K562 (cell line): ENCODE data around the gene ZBTB32. TPM values are rescaled to one million over a fixed set of nuclear protein-coding genes. Genes with fewer than 3 reads are reported as not detected.
A peak's percentile ranks its signal among the peaks of the same experiment; 100 is the strongest.

Experiments used
- BDP1 ChIP-seq: IDR thresholded peaks from 3 replicates; pipeline ENCODE4 v1.6.1; 2011; ENCODE audit not compliant: insufficient read length, insufficient read depth
- CBX8 ChIP-seq: fragments of 200-600 bp; sonication (generic); IDR thresholded peaks from 2 replicates; pipeline ENCODE4 v1.6.1; 2012; ENCODE audit warnings: borderline replicate concordance, mixed run types, low read depth, mild to moderate bottlenecking, moderate library complexity, mixed read lengths, low read length, control low read depth, inconsistent platforms; ENCODE audit not compliant: poor library complexity, severe bottlenecking; ENCODE audit errors: extremely low read depth
- CEBPG ChIP-seq, 3 experiments: fragments of 200-800 bp in 1 of 3; sonication (Bioruptor generic) in 1 of 3; sonication (generic) in 1 of 3; formaldehyde crosslinking in 1 of 3; IDR thresholded peaks in 2 of 3; conservative IDR thresholded peaks in 1 of 3; 2 replicates each; pipeline versions ENCODE4 v1.6.1 to v1.8.0; 2016 to 2022; ENCODE audit warnings: missing compliant biosample characterization in 2 of 3, missing genetic modification characterization in 2 of 3, mild to moderate bottlenecking in 1 of 3, missing genetic modification reagents in 1 of 3
- DIDO1 ChIP-seq: fragments of 450-650 bp; IDR thresholded peaks from 2 replicates; pipeline ENCODE4 v1.6.1; 2016; ENCODE audit warnings: low read depth, missing biosample characterization, missing genetic modification characterization
- EGR1 ChIP-seq: fragments of 450-650 bp; conservative IDR thresholded peaks from 2 replicates; pipeline ENCODE4 v1.6.1; 2017; ENCODE audit warnings: mild to moderate bottlenecking
- JUND ChIP-seq, 2 experiments: IDR thresholded peaks; 2 replicates in 1 of 2; 3 replicates in 1 of 2; pipeline ENCODE4 v1.6.1; 2011; ENCODE audit warnings: borderline replicate concordance in 2 of 2, low read depth in 2 of 2, low read length in 2 of 2, improper control_type of control experiment in 1 of 2, missing biosample characterization in 1 of 2, missing genetic modification characterization in 1 of 2, missing genetic modification reagents in 1 of 2
- MLLT1 ChIP-seq, 2 experiments: fragments of 450-650 bp; IDR thresholded peaks; 2 replicates each; pipeline ENCODE4 v1.6.1; 2016
- NCOA4 ChIP-seq: fragments of 450-650 bp; IDR thresholded peaks from 2 replicates; pipeline ENCODE4 v1.6.1; 2018; ENCODE audit warnings: mild to moderate bottlenecking; ENCODE audit not compliant: partially characterized antibody
- NFXL1 ChIP-seq: fragments of 450-650 bp; formaldehyde crosslinking; IDR thresholded peaks from 2 replicates; pipeline ENCODE4 v1.4.0; 2021; ENCODE audit warnings: mild to moderate bottlenecking
- PPARD ChIP-seq: fragments of 250-450 bp; sonication (Bioruptor Pico); IDR thresholded peaks from 2 replicates; pipeline ENCODE4 v1.8.0; 2022; ENCODE audit warnings: inconsistent platforms, mild to moderate bottlenecking, moderate library complexity
- RFX7 ChIP-seq: fragments of 250-450 bp; sonication (Bioruptor Pico); IDR thresholded peaks from 2 replicates; pipeline ENCODE4 v1.5.1; 2021; ENCODE audit warnings: mild to moderate bottlenecking
- RNF2 ChIP-seq: sonication (generic); IDR thresholded peaks from 2 replicates; pipeline ENCODE4 v1.6.1; 2016
- SMC3 ChIP-seq: conservative IDR thresholded peaks from 2 replicates; pipeline ENCODE4 v1.6.1; 2011; ENCODE audit warnings: low read depth, low read length, improper control_type of control experiment; ENCODE audit not compliant: insufficient read depth
- SP1 ChIP-seq: sonication (generic); formaldehyde crosslinking; IDR thresholded peaks from 2 replicates; pipeline ENCODE4 v1.8.1; 2022; ENCODE audit warnings: mild to moderate bottlenecking, missing genetic modification reagents
- TAF9B ChIP-seq: fragments of 450-650 bp; IDR thresholded peaks from 2 replicates; pipeline ENCODE4 v1.6.1; 2018; ENCODE audit warnings: mild to moderate bottlenecking; ENCODE audit not compliant: partially characterized antibody
- TBL1XR1 ChIP-seq, 2 experiments: IDR thresholded peaks; 2 replicates each; pipeline ENCODE4 v1.6.1; 2012; ENCODE audit warnings: improper control_type of control experiment in 2 of 2, low read length in 2 of 2, mild to moderate bottlenecking in 1 of 2
- THAP12 ChIP-seq: fragments of 250-450 bp; sonication (Bioruptor Pico); IDR thresholded peaks from 2 replicates; pipeline ENCODE4 v1.9.0; 2021; ENCODE audit warnings: mild to moderate bottlenecking, inconsistent platforms
- ZBTB43 ChIP-seq: sonication (generic); formaldehyde crosslinking; IDR thresholded peaks from 2 replicates; pipeline ENCODE4 v1.8.0; 2023; ENCODE audit warnings: mild to moderate bottlenecking, missing genetic modification reagents
- ZBTB7A ChIP-seq: IDR thresholded peaks from 2 replicates; pipeline ENCODE4 v1.6.1; 2011; ENCODE audit warnings: low read depth, mild to moderate bottlenecking, low read length, moderate library complexity, borderline replicate concordance; ENCODE audit not compliant: control insufficient read depth
- ZNF512 ChIP-seq: IDR thresholded peaks from 2 replicates; pipeline ENCODE4 v1.6.1; 2016; ENCODE audit warnings: missing genetic modification characterization, missing compliant biosample characterization
- polyA plus RNA-seq, 8 experiments: library from polyadenylated mRNA; depleted of rRNA in 4 of 8; stranded (reverse) in 5 of 8; unstranded in 3 of 8; fragments of >200 nt; fragmentation: Nextera tagmentation in 2 of 8; fragmentation: Illumina TruSeq in 1 of 8; extraction: Ambion mirVana in 2 of 8; extraction: Trizol in 1 of 8; gene quantifications; 2 replicates each; pipeline versions ENCODE4 v1.2.1 to v1.2.3, GENCODE V29; 2011 to 2014; ENCODE audit warnings: inconsistent platforms in 1 of 8, missing spikeins in 1 of 8
- total RNA-seq, 7 experiments: library from RNA; depleted of rRNA in 6 of 7; stranded (reverse); fragments of >200 nt in 6 of 7; fragmentation: Illumina TruSeq in 2 of 7; extraction: Trizol in 2 of 7; gene quantifications; 2 replicates each; pipeline versions ENCODE4 v1.2.1 to v1.2.3, GENCODE V29; 2011 to 2021; ENCODE audit warnings: low replicate concordance in 1 of 7

The ZBTB32 gene
- total and polyA plus RNA-seq, 9 of the 15 experiments (the other 6 are each of a cell fraction or from before 2014, with no cell fraction given), result 0.20 TPM; not detected in 8

GRCh38 chr19:35693835-35694599, 10.3 kb upstream of the ZBTB32 start (continued):
- TF ChIP-seq CEBPG (CRISPR knock-in tag; IDR thresholded peaks at IDR 0.05) (no peak), CEBPG (tag; conservative IDR thresholded peaks at IDR 0.05 in 1 of 2, IDR thresholded peaks at IDR 0.05 in 1 of 2) (no peak), SP1 (CRISPR knock-in tag) (peak; percentile 76), THAP12 (CRISPR knock-in tag) (no peak), ZNF512 (peak; percentile 91), ZBTB7A (peak; percentile 35; the same call in 1 of the 2 replicates), BDP1 (no peak), TAF9B (no peak), RNF2 (no peak), PPARD (CRISPR knock-in tag) (no peak), TBL1XR1 (IDR thresholded peaks at IDR 0.05; ENCODE audit: low read length in 2 of 2) (0 out of 4 replicates have a peak, but pooled peaks have one; percentile 34), DIDO1 (tag) (no peak), CBX8 (no peak), RFX7 (CRISPR knock-in tag) (no peak), EGR1 (peak; percentile 32), ZBTB43 (CRISPR knock-in tag) (0 out of 2 replicates have a peak, but pooled peaks have one; percentile 31), NFXL1 (CRISPR knock-in tag) (no peak), SMC3 (peak; percentile 99), MLLT1 (IDR thresholded peaks at IDR 0.05) (peak; percentile 28 to 90; a peak in 3 of 4 replicates), JUND (IDR thresholded peaks at IDR 0.05; ENCODE audit: borderline replicate concordance, low read depth, low read length) (no peak), JUND (tag; IDR thresholded peaks at IDR 0.05; ENCODE audit: borderline replicate concordance, low read depth, low read length) (no peak; the same call in 2 of the 3 replicates), NCOA4 (peak; percentile 69)
